ENCODE results near the gene HOMER1. TPM values are rescaled to one million over a fixed set of nuclear protein-coding genes. Genes with fewer than 3 reads are reported as not detected.
A peak's percentile ranks its signal among the peaks of the same experiment; 100 is the strongest.

HOMER1 gene
- total RNA-seq, 1 experiment from 2014 or later = 12.5 TPM

DNA sequence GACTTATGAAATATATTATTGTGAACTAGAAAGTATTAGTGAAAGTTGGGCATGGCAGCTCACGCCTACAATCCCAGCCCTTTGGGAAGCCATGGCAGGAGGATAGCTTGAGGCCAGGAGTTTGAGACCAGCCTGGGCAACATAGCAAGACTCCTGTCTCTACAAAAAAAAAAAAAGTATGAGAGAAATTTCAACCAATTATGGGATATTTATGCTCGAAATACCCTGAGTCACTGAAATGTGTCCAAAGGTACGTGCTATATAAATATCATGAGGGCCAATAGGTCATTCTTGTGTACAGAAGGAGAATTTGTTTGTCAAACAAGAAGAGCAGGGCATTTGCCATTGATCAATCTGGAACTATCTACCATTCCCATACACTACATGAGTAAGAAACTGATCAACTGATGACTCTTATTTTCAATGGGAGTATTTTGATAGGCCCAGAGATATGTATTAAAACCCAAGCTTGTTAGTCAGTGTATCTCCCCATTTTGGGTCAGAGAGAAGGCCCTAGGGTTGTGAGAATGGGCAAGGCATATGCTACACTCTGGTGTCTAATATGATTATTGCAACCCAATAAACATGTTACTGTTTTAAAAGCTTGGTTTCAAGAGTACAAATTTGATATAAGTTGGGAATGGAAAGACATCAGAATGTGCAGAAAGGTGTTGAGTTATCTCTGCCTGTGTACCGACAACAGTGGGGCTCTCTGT, 21.7 kb upstream of the HOMER1 start:
- no peaks in the 10 kb centered on the region for H3K9me3 ChIP-seq (ENCODE audit: insufficient read depth, low read depth)
- no peaks in the 10 kb centered on the region for H3K4me1 ChIP-seq (replicated peaks; ENCODE audit: insufficient read depth)
- TF ChIP-seq, protein P1, sequence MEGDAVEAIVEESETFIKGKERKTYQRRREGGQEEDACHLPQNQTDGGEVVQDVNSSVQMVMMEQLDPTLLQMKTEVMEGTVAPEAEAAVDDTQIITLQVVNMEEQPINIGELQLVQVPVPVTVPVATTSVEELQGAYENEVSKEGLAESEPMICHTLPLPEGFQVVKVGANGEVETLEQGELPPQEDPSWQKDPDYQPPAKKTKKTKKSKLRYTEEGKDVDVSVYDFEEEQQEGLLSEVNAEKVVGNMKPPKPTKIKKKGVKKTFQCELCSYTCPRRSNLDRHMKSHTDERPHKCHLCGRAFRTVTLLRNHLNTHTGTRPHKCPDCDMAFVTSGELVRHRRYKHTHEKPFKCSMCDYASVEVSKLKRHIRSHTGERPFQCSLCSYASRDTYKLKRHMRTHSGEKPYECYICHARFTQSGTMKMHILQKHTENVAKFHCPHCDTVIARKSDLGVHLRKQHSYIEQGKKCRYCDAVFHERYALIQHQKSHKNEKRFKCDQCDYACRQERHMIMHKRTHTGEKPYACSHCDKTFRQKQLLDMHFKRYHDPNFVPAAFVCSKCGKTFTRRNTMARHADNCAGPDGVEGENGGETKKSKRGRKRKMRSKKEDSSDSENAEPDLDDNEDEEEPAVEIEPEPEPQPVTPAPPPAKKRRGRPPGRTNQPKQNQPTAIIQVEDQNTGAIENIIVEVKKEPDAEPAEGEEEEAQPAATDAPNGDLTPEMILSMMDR (conservative IDR thresholded peaks at IDR 0.05) = peak; percentile 31
- TF ChIP-seq EZH2 (IDR thresholded peaks at IDR 0.05; ENCODE audit: low read depth) = no peak
- intact Hi-C loops (cut with micrococcal nuclease; ENCODE audit: unreplicated experiment) = no loop called here
- no TSS peak for BruUV-seq (replicated peaks)
- ChIA-PET POLR2A (ENCODE audit: unreplicated experiment) (interaction anchor here (0.5 kb wide), 1 partner anchor 76 kb away, joined by 10 read pairs; no protein-coding TSS in a partner anchor), CTCF (no interaction called here)
- no peak overlapping the region for H2AFZ ChIP-seq
- H3K36me3 ChIP-seq (ENCODE audit: low read depth) = no peaks in the 10 kb centered on the region
- H4K20me1 ChIP-seq (ENCODE audit: insufficient read depth) = no peaks in the 10 kb centered on the region
- no peaks in the 10 kb centered on the region for H3K27me3 ChIP-seq (ENCODE audit: insufficient read depth, low read depth)
- no peaks in the 10 kb centered on the region for H3K9me2 ChIP-seq (ENCODE audit: insufficient read depth)
- DNase-seq = no peak
- H3K4me3 ChIP-seq = no peak overlapping the region
- no peak overlapping the region for H3K27ac ChIP-seq
- no peaks in the 10 kb centered on the region for H3F3A ChIP-seq (ENCODE audit: insufficient read depth, low read depth)
- H3K4me2 ChIP-seq = no peak overlapping the region
- no peaks in the 10 kb centered on the region for H3K79me2 ChIP-seq (ENCODE audit: low read depth)

DNA sequence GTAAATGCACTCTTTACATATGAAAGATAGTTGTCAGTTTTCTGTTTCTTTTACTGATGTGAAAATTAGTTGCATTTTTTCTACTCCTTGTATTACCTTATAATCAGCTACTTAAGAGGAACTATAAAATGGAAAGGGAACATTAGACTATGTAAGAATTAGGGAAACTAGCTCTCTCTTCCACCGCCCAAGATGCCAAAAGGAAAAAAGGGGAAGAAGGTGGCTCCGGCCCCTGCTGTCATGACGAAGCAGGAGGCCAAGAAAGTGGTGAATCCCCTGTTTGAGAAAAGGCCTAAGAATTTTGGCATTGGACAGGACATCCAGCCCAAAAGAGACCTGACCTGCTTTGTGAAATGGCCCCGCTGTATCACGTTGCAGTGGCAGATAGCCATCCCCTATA, 15.2 kb upstream of the HOMER1 start:
- Histone ChIP-seq H4K20me1 (ENCODE audit: insufficient read depth) (no peaks in the 10 kb centered on the region), H3K27me3 (ENCODE audit: insufficient read depth, low read depth) (no peaks in the 10 kb centered on the region), H3K4me1 (replicated peaks; ENCODE audit: insufficient read depth) (no peaks in the 10 kb centered on the region), H3K36me3 (ENCODE audit: low read depth) (no peaks in the 10 kb centered on the region), H3K4me3 (no peak overlapping the region), H2AFZ (no peak overlapping the region), H3K27ac (no peak overlapping the region), H3K79me2 (ENCODE audit: low read depth) (no peaks in the 10 kb centered on the region), H3F3A (ENCODE audit: insufficient read depth, low read depth) (no peaks in the 10 kb centered on the region), H3K4me2 (no peak overlapping the region), H3K9me2 (ENCODE audit: insufficient read depth) (no peaks in the 10 kb centered on the region; the same call in 1 of the 2 replicates), H3K9me3 (ENCODE audit: insufficient read depth, low read depth) (no peaks in the 10 kb centered on the region; the same call in 1 of the 2 replicates)
- ChIA-PET CTCF (no interaction called here), POLR2A (ENCODE audit: unreplicated experiment) (no interaction called here)
- TF ChIP-seq, protein P1 (conservative IDR thresholded peaks at IDR 0.05) = no peak
- TF ChIP-seq EZH2 (IDR thresholded peaks at IDR 0.05; ENCODE audit: low read depth) = no peak
- intact Hi-C loops (cut with micrococcal nuclease; ENCODE audit: unreplicated experiment) = no loop called here
- DNase-seq = no peak
- BruUV-seq (replicated peaks) = no TSS peak

GRCh38 chr5:79527431-79527830, 13.5 kb upstream of the HOMER1 start:
- TF ChIP-seq EZH2 (IDR thresholded peaks at IDR 0.05; ENCODE audit: low read depth) = no peak
- TF ChIP-seq, protein P1 (conservative IDR thresholded peaks at IDR 0.05) = no peak
- Histone ChIP-seq H3K9me2 (ENCODE audit: insufficient read depth) (no peaks in the 10 kb centered on the region; the same call in 1 of the 2 replicates), H3K4me1 (replicated peaks; ENCODE audit: insufficient read depth) (no peaks in the 10 kb centered on the region), H3K27ac (no peak overlapping the region), H3K4me3 (no peak overlapping the region), H3K4me2 (no peak overlapping the region), H3F3A (ENCODE audit: insufficient read depth, low read depth) (no peaks in the 10 kb centered on the region), H3K27me3 (ENCODE audit: insufficient read depth, low read depth) (no peaks in the 10 kb centered on the region), H3K79me2 (ENCODE audit: low read depth) (no peaks in the 10 kb centered on the region), H4K20me1 (ENCODE audit: insufficient read depth) (no peaks in the 10 kb centered on the region), H3K36me3 (ENCODE audit: low read depth) (no peaks in the 10 kb centered on the region), H2AFZ (no peak overlapping the region), H3K9me3 (ENCODE audit: insufficient read depth, low read depth) (no peaks in the 10 kb centered on the region; the same call in 1 of the 2 replicates)
- DNase-seq = no peak
- no TSS peak for BruUV-seq (replicated peaks)
- CTCF ChIA-PET = no interaction called here
- intact Hi-C loops (cut with micrococcal nuclease; ENCODE audit: unreplicated experiment) = no loop called here
- POLR2A ChIA-PET (ENCODE audit: unreplicated experiment) = interaction anchor here (0.6 to 0.7 kb wide), 2 partner anchors 72 to 464 kb away, joined by 3 to 4 read pairs; no protein-coding TSS in a partner anchor
